Stomach smooth muscle (tissue), 2 donors: ENCODE measurements around the gene SLC26A2.

Experiments used
- H3K27ac ChIP-seq: one replicate; pipeline ENCODE4 v1.7.0; 2013; ENCODE audit warnings: mild to moderate bottlenecking, low read length, inconsistent platforms
- H3K27me3 ChIP-seq, 2 donors: one replicate each; pipeline ENCODE4 v1.7.0; 2013; ENCODE audit warnings: low read length in 2 of 2; ENCODE audit not compliant: insufficient read depth in 2 of 2, control insufficient read depth in 1 of 2
- H3K36me3 ChIP-seq, 2 donors: one replicate each; pipeline ENCODE4 v1.7.0; 2013; ENCODE audit warnings: low read length in 2 of 2; ENCODE audit not compliant: control insufficient read depth in 2 of 2, insufficient read depth in 2 of 2
- H3K4me1 ChIP-seq: one replicate; pipeline ENCODE4 v1.7.0; 2013; ENCODE audit warnings: low read length; ENCODE audit not compliant: control insufficient read depth, insufficient read depth
- H3K4me3 ChIP-seq, 2 donors: one replicate each; pipeline ENCODE4 v1.7.0; 2013; ENCODE audit warnings: low read length in 2 of 2
- H3K9ac ChIP-seq, 2 donors: one replicate each; pipeline ENCODE4 v1.7.0; 2013; ENCODE audit warnings: low read length in 2 of 2, mild to moderate bottlenecking in 1 of 2
- H3K9me3 ChIP-seq, 2 donors: one replicate each; pipeline ENCODE4 v1.7.0; 2013; ENCODE audit warnings: low read length in 2 of 2; ENCODE audit not compliant: control insufficient read depth in 2 of 2
- donor health status: healthy.
- donor health status: Pancreatic carcinoma.

The SLC26A2 gene

GRCh38 chr5:149960272-149961185 lies at the start of gene SLC26A2:
TSS of gene SLC26A2 (plus strand) at chr5:149960758. CDS start at chr5:149977653, 16,895 bp downstream.
- H3K4me3 ChIP-seq: peak within 1 kb of the TSS; percentile 76 to 88
- H3K4me1 ChIP-seq: peaks cover 15% of the 10 kb centered on the region
- no peaks in the 10 kb centered on the region for H3K27me3 ChIP-seq
- H3K9ac ChIP-seq: peak within 1 kb of the TSS; percentile 81 to 86
- H3K36me3 ChIP-seq: no peaks in the 10 kb centered on the region
- H3K27ac ChIP-seq: peak within 1 kb of the TSS; percentile 92
- no peaks in the 10 kb centered on the region for H3K9me3 ChIP-seq

GRCh38 chr5:149911031-149911430 lies 49.5 kb upstream of the SLC26A2 start:
- no peaks in the 10 kb centered on the region for H3K9me3 ChIP-seq
- peaks cover 0 to 2% of the 10 kb centered on the region in 2 donors for H3K27me3 ChIP-seq
- H3K4me1 ChIP-seq: no peaks in the 10 kb centered on the region

DNA sequence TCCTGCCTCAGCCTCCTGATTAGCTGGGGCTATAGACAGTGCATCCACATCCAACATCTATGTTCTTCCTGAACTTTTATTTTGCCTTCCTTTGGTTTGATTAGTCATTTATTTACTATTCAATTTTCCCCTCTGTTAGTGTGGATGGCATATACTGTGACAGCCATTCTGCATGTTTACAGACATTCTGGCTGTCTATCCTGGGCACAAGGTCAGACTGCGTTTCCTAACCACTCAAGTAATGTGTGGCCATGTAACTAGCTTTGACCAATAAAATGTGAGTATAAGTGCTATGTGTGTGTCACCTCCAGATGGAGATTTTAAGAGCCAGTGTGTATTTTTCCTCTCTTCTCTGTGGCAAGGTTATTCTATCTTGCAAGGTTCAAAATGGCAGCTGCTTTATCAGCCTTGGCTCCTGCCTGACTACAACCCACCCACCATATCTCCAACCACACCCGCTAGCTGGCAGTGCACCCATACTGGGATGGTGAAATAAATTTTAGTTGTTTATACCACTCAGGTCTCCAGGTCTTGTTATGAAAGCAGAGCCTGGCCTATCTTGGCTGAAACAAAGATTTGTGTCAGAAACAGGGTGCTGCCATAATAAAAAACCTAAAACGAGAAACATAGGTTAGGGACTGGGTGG lies 48.2 kb upstream of the SLC26A2 start:
- H3K4me1 ChIP-seq: no peaks in the 10 kb centered on the region
- H3K9me3 ChIP-seq: no peaks in the 10 kb centered on the region

More at GRCh38 chr5:149911031-149911430, 49.5 kb upstream of the SLC26A2 start:
- Histone ChIP-seq H3K4me3 (no peak overlapping the region), H3K27ac (no peak overlapping the region), H3K9ac (no peak overlapping the region), H3K36me3 (no peaks in the 10 kb centered on the region)

DNA sequence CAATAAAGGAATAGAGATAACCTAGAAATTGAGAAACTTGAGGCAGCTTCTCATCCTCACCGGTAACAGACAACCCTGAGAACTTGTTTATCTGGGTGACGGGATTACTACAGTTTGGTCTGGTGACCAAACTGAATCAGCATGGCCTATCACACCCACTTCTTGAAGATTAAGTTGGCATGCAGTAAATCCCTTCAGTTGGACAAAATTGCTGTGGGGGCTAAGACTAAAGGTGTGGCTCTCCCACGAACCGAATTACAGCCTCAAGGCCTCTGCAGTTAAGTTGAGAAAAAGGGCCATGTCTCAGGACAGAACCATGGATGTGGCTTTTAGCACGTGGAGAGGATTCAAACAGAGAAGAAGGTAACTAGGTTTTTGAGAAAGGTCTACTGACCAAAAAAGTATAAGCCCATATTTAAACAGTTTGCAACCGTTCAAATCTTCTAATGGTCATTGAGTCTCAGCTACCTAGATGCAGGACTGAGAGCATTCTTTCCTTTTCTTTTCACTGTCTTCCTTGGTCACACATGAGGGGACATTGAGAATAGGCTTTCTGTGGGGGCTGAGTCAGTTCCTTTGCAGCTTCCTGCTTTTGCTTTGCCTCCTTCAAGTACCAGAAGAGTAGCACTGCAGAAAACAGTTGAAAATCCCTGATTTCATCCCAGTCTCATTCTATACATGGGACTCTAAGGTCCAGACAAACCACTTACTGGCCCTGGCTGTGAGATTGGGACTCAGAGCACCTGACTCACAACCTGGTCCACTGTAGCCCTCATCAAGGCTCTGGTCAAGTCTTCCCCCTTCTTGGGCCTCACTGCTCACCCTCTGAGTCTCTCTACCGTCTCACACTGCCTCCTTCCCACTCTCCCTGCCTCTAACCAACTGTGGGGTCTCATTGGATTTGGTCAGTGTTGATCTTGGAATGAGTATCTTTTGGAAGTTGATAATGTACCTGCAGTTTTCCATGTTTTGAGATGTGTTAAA lies 46.8 kb upstream of the SLC26A2 start:
- Histone ChIP-seq H3K36me3 (no peaks in the 10 kb centered on the region), H3K4me1 (no peaks in the 10 kb centered on the region), H3K27me3 (peaks cover 2% of the 10 kb centered on the region in 2 donors)

More for the DNA sequence above, 48.2 kb upstream of the SLC26A2 start:
- no peak overlapping the region for H3K27ac ChIP-seq
- no peaks in the 10 kb centered on the region for H3K36me3 ChIP-seq
- peaks cover 2% of the 10 kb centered on the region in 2 donors for H3K27me3 ChIP-seq
- no peak overlapping the region for H3K4me3 ChIP-seq
- H3K9ac ChIP-seq: no peak overlapping the region

GRCh38 chr5:149915392-149916260 lies 44.9 kb upstream of the SLC26A2 start:
- H3K9me3 ChIP-seq: no peaks in the 10 kb centered on the region
- H3K9ac ChIP-seq: no peak overlapping the region
- no peak overlapping the region for H3K4me3 ChIP-seq
- no peak overlapping the region for H3K27ac ChIP-seq
- peaks cover 2% of the 10 kb centered on the region in 2 donors for H3K27me3 ChIP-seq
- no peaks in the 10 kb centered on the region for H3K36me3 ChIP-seq
- no peaks in the 10 kb centered on the region for H3K4me1 ChIP-seq

More for the DNA sequence above, 46.8 kb upstream of the SLC26A2 start:
- H3K9ac ChIP-seq: no peak overlapping the region
- H3K27ac ChIP-seq: no peak overlapping the region
- H3K4me3 ChIP-seq: no peak overlapping the region
- H3K9me3 ChIP-seq: no peaks in the 10 kb centered on the region

DNA sequence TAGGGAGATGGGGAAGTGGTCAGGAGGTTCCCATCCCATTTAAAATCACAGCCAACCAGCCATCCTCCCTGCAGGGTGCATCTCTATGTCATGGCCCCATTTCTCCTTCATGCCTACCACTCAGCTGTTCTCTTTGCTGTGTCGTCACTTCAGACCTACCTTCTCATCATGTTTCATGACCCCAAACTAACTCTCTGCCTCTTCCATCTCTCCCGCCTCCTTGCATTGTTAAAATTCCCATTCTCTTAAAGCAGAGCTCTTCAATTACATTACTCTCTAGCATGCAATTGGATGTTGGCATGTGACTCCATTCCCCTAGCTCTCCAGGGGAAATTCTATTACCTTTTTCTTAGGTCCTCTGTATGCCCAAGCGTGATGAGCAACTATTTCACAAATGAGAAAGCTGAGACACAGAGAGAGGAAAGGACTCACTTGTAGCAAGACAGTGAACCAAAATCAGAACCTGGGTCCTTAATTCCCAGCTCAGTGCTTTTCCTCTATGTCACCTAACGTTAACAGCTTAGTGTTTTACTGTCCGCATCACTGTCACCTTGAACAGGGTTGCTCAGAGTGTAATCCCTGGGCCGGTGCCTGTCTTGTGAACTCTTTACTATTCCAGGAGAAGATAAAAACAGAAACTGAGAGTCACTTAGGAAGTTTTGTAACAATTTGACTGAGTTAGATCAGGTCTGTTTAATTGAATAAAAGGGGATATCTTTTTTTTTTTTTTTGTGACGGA lies 44.1 kb upstream of the SLC26A2 start:
- Histone ChIP-seq H3K4me1 (no peaks in the 10 kb centered on the region), H3K9ac (no peak overlapping the region), H3K27ac (no peak overlapping the region), H3K9me3 (no peaks in the 10 kb centered on the region), H3K36me3 (no peaks in the 10 kb centered on the region), H3K27me3 (peaks cover 0 to 2% of the 10 kb centered on the region in 2 donors), H3K4me3 (no peak overlapping the region)

DNA sequence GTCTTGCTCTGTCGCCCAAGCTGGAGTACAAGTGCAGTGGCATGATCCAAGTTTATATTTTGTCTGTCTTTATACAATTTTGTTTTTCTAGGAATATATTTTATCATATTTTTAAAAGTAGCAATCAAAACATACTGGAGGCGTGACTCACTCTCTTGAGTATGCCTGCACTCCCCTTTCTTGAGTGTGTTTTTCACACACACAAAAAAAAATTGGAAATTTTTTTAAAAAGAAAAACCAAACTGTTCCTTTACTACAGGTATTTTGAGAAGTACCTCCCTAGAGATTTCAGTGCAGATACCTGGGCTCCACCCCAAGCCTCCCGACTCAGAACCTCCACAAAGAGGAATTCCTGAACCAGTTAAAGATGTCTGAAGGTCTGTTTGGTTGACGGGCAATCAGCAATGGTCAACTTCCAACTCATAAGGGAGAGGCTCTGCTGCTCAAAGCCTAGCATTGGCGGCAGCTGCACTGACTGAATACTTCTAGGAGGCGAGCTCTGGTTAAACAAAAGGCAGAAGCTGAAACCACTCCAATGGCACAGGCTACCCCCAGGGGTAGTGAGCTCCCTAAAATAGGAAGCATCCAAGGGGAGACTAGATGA lies 43.4 kb upstream of the SLC26A2 start:
- Histone ChIP-seq H3K27me3 (peaks cover 0 to 2% of the 10 kb centered on the region in 2 donors), H3K4me1 (no peaks in the 10 kb centered on the region), H3K9ac (no peak overlapping the region), H3K4me3 (no peak overlapping the region), H3K36me3 (no peaks in the 10 kb centered on the region), H3K27ac (no peak overlapping the region), H3K9me3 (no peaks in the 10 kb centered on the region)

- Histone ChIP-seq H3K4me3 (no peak overlapping the region), H3K4me1 (no peaks in the 10 kb centered on the region), H3K27me3 (peaks cover 0 to under 1% of the 10 kb centered on the region in 2 donors), H3K9ac (no peak overlapping the region), H3K36me3 (no peaks in the 10 kb centered on the region), H3K9me3 (no peaks in the 10 kb centered on the region), H3K27ac (no peak overlapping the region)
Measured at GRCh38 chr5:149921597-149921996, 39.0 kb upstream of the SLC26A2 start.

GRCh38 chr5:149922950-149923349 lies 37.6 kb upstream of the SLC26A2 start:
- Histone ChIP-seq H3K4me3 (no peak overlapping the region), H3K9ac (no peak overlapping the region), H3K4me1 (no peaks in the 10 kb centered on the region), H3K27me3 (no peaks in the 10 kb centered on the region), H3K9me3 (no peaks in the 10 kb centered on the region), H3K36me3 (no peaks in the 10 kb centered on the region), H3K27ac (no peak overlapping the region)
